DLD1 (cell line): ENCODE data around the gene NYNRIN.
"Not testable (repeated sequence)": the region's sequence is repeated elsewhere in the genome, so short reads cannot be mapped to it uniquely, and the experiment has no call there.

Experiments
- in situ Hi-C: cut with HindIII; loops from 2 replicates; pipeline ENCODE4 v1.10.0; 2017; ENCODE audit warnings: low sequenced_read_pairs

The NYNRIN gene

GRCh38 chr14:24442240-24443052 lies 43.6 kb downstream of the NYNRIN start, which contains the start of gene SDR39U1:
SDR39U1 (minus strand) TSS chr14:24442776; CDS start chr14:24442769, 7 bp downstream.
- in situ Hi-C loops, result no loop called here

- in situ Hi-C loops, result no loop called here
Observed at GRCh38 chr14:24443053-24443665, 44.4 kb downstream of the NYNRIN start.

- in situ Hi-C loops, result not testable (repeated sequence)
Observed at GRCh38 chr14:24450828-24451227, 52.0 kb downstream of the NYNRIN start.

- in situ Hi-C loops, result no loop called here
Observed at GRCh38 chr14:24456980-24457379, 58.2 kb downstream of the NYNRIN start.

GRCh38 chr14:24458736-24459135 lies 59.9 kb downstream of the NYNRIN start:
- in situ Hi-C loops, result no loop called here

- in situ Hi-C loops, result no loop called here
Observed at GRCh38 chr14:24459331-24459730, 60.5 kb downstream of the NYNRIN start.

- in situ Hi-C loops, result no loop called here
Observed at GRCh38 chr14:24461336-24461735, 62.5 kb downstream of the NYNRIN start.

GRCh38 chr14:24463017-24463883 lies 64.4 kb downstream of the NYNRIN start:
- in situ Hi-C loops, result no loop called here

GRCh38 chr14:24463884-24464785 lies 65.3 kb downstream of the NYNRIN start:
- in situ Hi-C loops, result no loop called here

GRCh38 chr14:24465368-24465767 lies 66.6 kb downstream of the NYNRIN start:
- in situ Hi-C loops, result no loop called here

- in situ Hi-C loops, result no loop called here
Observed at GRCh38 chr14:24465805-24466204, 67.0 kb downstream of the NYNRIN start.
